GM21381 (cell line): ENCODE data around the gene FAM124B.

ENCODE experiments used
- ATAC-seq: cut with Tn5 transposase; IDR thresholded peaks from one replicate; pipeline ENCODE4 v1.9.1; 2021; ENCODE audit warnings: mild to moderate bottlenecking, moderate library complexity; ENCODE audit not compliant: unreplicated experiment

Gene FAM124B

DNA sequence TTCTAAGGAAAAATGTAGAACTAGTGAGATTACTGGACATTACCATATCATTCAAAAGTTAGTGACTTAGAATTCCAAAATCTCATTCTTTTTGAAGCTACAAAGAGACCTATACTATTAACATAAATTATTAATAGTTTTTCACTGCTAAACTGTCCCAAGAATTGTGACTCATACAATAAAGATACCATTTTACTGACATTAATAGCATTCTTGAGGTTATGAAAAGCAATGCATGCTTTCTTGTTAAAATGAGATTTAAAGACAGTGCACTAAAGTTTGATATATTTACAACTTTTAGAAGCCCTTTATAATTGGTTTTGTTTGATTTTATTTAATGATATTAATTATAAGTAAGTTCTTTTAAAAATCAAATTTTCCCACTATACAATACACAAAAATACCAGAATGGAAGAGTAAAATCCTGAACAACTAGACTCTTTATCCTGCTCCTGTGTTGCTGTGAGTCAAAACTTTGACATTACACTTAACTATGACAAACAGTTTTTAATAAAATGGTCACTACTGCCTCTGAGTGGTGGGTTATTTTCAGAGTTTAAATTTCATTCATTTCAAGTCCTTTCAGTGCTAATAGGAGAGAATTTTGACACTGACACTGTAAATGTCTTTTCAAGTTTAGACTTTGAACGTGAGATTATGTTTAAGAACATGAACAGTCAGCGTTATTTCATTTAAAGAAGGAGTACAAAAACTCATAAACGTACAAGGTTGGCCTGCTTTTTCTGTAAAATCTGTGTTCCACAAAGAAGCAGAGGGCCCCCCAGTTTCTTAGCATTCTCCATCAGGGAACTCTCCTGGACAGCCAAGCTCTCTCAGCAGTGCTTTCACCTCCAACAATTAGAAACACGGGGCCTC is 54.5 kb downstream of the FAM124B start:
- ATAC-seq: no peak

GRCh38 chr2:224345492-224345891 is 56.4 kb downstream of the FAM124B start:
- ATAC-seq: no peak

- ATAC-seq: no peak
Observed at GRCh38 chr2:224343226-224343625, 58.7 kb downstream of the FAM124B start.

DNA sequence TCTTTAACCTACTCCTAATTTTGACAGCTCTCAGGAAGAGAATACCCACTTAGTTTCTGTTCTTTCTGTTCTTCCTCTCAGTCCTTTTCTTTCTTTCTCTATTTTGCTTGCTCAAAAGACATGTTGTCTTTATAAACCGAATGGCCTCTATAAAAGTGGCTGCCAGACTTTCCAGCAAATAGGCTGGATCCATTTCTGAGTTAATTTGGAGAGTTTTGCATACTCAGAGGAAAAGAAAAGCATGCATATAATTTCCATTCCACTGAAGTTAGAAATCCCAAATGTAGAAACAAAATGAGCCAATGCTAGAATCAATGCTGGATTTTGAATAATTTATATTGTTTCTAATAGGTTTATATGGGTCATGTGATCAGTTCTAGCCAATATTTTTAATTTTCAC is 65.9 kb downstream of the FAM124B start:
- ATAC-seq: no peak

GRCh38 chr2:224334726-224335125 is 67.2 kb downstream of the FAM124B start:
- ATAC-seq: no peak

DNA sequence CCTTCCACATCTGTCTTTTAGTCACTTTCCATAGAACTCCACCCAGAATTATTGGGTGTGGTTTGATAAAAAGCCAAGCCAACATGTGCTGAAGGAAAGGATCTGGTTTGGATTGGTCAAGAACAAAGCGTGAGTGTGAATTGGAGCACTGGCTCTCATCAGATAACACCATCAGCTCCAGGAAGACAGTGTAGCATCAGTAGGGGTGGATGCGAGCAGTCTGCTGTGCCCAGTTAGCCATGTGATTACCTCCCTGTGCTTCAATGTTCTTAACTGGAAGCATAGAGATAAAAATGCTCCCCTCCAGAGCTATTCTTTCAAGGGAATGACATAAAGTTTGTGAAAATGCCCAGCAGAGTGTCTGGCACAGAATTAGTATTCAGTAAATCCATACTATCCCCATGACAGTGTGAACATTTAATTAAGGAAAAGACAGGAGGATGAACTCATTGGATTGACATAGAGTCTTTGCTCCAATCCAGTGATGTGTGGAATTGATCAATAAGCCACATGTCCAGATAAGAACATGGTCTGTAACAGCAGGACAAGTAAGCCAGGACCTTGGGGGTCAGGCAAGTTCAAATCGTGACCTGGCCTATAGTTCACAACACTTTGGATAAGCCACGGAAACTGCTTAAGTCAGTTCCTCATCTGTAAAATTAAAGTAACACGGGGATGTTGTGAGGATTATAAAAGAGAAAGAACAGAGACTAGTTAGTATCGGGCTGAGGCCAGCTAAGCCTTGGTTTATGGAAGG is 68.0 kb downstream of the FAM124B start:
- no peak for ATAC-seq

- ATAC-seq: no peak
Observed at GRCh38 chr2:224331698-224332097, 70.2 kb downstream of the FAM124B start.

DNA sequence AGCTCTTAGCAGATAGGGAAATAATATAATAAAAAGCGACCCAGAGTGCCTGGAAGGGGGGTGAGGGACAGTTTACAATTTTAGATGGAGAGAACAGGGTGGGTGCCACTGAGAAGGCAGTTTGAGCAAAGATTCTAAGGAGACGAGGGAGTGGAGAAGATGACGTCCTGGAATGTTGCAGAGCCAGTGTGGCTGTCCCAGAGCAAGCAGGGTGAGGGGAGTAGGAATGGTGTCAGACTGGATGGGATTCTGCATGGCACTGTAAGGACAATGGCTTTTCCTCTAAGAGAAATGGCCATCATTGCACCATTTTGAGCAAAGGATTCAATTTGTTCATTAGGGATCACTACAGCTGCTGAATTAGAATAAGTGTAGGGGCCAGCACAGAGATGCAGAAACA is 73.1 kb downstream of the FAM124B start:
- ATAC-seq: no peak
